Right lobe of liver (tissue), 6 donors: ENCODE data around the gene ATP10A. TPM values are rescaled to one million over a fixed set of nuclear protein-coding genes. Genes with fewer than 3 reads are reported as not detected.

Experiments used
- ATAC-seq, 4 donors: fragments of 200-7000 bp; cut with Tn5 transposase; one replicate each; pipeline ENCODE4 v1.9.1; 2020; ENCODE audit warnings: mild to moderate bottlenecking in 4 of 4, moderate library complexity in 4 of 4
- DNase-seq, 3 donors: peaks; one replicate each; pipeline ENCODE4 v3.0.0-alpha.2; 2020
- H3K27ac ChIP-seq, 3 donors: fragments of 200-600 bp; one replicate each; pipeline ENCODE4 v1.8.0; 2022
- H3K27me3 ChIP-seq, 2 donors: fragments of 200-600 bp; one replicate each; pipeline ENCODE4 v1.8.0; 2022
- H3K36me3 ChIP-seq, 4 donors: fragments of 200-600 bp; sonication (generic) in 1 of 4; one replicate each; pipeline versions ENCODE4 v1.5.1 to v1.8.0; 2017 to 2022; ENCODE audit warnings: control low read depth in 1 of 4
- H3K4me1 ChIP-seq, 4 donors: fragments of 200-600 bp; sonication (generic) in 1 of 4; one replicate each; pipeline versions ENCODE4 v1.5.1 to v1.8.0; 2017 to 2022; ENCODE audit warnings: control low read depth in 1 of 4
- H3K4me3 ChIP-seq, 3 donors: fragments of 200-600 bp; one replicate each; pipeline ENCODE4 v1.8.0; 2022
- H3K9me3 ChIP-seq, 4 donors: fragments of 200-600 bp; sonication (generic) in 1 of 4; one replicate each; pipeline versions ENCODE4 v1.5.1 to v1.8.0; 2017 to 2022; ENCODE audit warnings: control low read depth in 1 of 4
- POLR2A ChIP-seq: fragments of 450-650 bp; IDR thresholded peaks from one replicate; pipeline ENCODE4 v1.6.1; 2017; ENCODE audit warnings: antibody characterized with exemption, mild to moderate bottlenecking
- WGBS: methylation state at CpG from one replicate; pipeline ENCODE4 v1.1.6; 2018; ENCODE audit warnings: low coverage, low lambda C conversion rate; ENCODE audit not compliant: insufficient coverage; ENCODE audit errors: missing lambda C conversion rate; 5-methylcytosine and 5-hydroxymethylcytosine counted together
- intact Hi-C, 2 donors: fragments of 100-400 bp; cut with DNase I; formaldehyde crosslinking; loops; one replicate each; pipeline versions ENCODE4 v1.11.2 to v1.14.1; 2022
- total RNA-seq, 6 experiments: library from RNA; depleted of rRNA in 2 of 6; stranded (reverse); fragments of >200 nt in 2 of 6; fragmentation: NEBNext Ultra II Directional in 3 of 6; extraction: Animal tissue kit (Norgen Biotek cat#: 25700) in 3 of 6; gene quantifications; one replicate each; pipeline versions ENCODE4 v1.1.0 to v1.2.4, GENCODE V29; 2016 to 2023
- TF ChIP-seq, protein P1 (sequence below), 4 donors: fragments of 200-600 bp in 3 of 4; fragments of 450-650 bp in 1 of 4; IDR thresholded peaks; one replicate each; pipeline versions ENCODE4 v1.5.1 to v1.8.0; 2016 to 2022; ENCODE audit warnings: antibody characterized with exemption in 4 of 4, mild to moderate bottlenecking in 2 of 4
- donor health status: DM: no; HTN: yes; CAD: no.
- donor health status: DM: no; HTN: no; CAD: no.
- donor health status: DM: no; HTN: no; CAD: no.
- donor health status: DM: no; HTN: yes; CAD: no.
- donor health status: DM: no; HTN: yes; CAD: no.

The ATP10A gene
- total RNA-seq, 6 experiments from 2014 or later: 0.15 to 1.00 (median 0.34) TPM

DNA sequence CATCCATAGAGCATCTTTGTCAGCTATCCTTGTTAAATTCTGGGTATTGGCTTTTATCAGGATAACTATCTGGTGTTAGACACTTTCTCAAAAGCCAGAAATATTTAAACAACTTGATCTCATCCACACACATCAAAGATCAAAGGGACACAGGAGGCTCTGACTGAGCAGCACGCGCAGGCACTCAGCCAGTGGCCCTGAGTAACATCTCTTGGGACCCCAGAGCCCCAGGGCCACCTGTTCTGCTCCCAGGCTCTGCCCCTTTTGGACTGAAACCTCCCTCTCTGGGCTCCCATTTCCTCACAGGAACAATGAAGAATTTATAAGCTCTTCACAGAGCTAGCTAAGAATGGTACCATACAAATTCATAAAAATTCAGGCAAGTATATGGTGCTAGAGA, 16.1 kb downstream of the ATP10A start:
- Histone ChIP-seq H3K4me3 (no peak overlapping the region), H3K4me1 (no peaks in the 10 kb centered on the region), H3K9me3 (no peaks in the 10 kb centered on the region), H3K27ac (no peak overlapping the region), H3K36me3 (no peaks in the 10 kb centered on the region), H3K27me3 (no peaks in the 10 kb centered on the region)
- intact Hi-C loops: no loop called here
- DNase-seq: no peak
- no peak for ATAC-seq
- no CpG with 5 or more reads among the region's 2 CpGs for WGBS
- TF ChIP-seq, protein P1, sequence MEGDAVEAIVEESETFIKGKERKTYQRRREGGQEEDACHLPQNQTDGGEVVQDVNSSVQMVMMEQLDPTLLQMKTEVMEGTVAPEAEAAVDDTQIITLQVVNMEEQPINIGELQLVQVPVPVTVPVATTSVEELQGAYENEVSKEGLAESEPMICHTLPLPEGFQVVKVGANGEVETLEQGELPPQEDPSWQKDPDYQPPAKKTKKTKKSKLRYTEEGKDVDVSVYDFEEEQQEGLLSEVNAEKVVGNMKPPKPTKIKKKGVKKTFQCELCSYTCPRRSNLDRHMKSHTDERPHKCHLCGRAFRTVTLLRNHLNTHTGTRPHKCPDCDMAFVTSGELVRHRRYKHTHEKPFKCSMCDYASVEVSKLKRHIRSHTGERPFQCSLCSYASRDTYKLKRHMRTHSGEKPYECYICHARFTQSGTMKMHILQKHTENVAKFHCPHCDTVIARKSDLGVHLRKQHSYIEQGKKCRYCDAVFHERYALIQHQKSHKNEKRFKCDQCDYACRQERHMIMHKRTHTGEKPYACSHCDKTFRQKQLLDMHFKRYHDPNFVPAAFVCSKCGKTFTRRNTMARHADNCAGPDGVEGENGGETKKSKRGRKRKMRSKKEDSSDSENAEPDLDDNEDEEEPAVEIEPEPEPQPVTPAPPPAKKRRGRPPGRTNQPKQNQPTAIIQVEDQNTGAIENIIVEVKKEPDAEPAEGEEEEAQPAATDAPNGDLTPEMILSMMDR (IDR thresholded peaks at IDR 0.05): no peak
- TF ChIP-seq POLR2A: no peak

DNA sequence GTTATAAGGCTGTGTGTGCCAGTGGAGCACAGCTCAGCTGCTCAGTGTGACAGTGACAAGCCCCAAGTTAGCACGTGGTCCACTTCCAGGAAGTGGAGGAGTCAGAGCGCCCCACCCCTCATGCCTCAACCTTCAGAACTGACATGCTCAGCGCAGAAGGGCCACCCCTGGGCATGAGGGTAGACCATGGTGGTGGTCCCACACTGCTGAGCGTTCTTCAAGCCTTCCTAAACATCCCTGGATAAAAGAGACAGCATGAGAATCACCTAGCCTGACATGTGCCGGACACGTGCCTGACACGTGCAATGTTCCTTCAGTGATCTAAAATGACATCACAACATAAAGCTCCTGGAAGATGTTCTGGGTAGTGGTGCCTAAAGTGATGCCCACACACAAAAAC, 16.8 kb downstream of the ATP10A start:
- H3K4me1 ChIP-seq: no peaks in the 10 kb centered on the region
- TF ChIP-seq, protein P1 (IDR thresholded peaks at IDR 0.05): no peak
- TF ChIP-seq POLR2A: no peak
- H3K9me3 ChIP-seq: no peaks in the 10 kb centered on the region
- no peak overlapping the region for H3K27ac ChIP-seq
- no peak overlapping the region for H3K4me3 ChIP-seq
- WGBS: 46% methylated on average over 5 of the region's 7 CpGs
- intact Hi-C loops: no loop called here
- H3K36me3 ChIP-seq: no peaks in the 10 kb centered on the region
- ATAC-seq (no peak), DNase-seq (no peak)
- H3K27me3 ChIP-seq: no peaks in the 10 kb centered on the region

DNA sequence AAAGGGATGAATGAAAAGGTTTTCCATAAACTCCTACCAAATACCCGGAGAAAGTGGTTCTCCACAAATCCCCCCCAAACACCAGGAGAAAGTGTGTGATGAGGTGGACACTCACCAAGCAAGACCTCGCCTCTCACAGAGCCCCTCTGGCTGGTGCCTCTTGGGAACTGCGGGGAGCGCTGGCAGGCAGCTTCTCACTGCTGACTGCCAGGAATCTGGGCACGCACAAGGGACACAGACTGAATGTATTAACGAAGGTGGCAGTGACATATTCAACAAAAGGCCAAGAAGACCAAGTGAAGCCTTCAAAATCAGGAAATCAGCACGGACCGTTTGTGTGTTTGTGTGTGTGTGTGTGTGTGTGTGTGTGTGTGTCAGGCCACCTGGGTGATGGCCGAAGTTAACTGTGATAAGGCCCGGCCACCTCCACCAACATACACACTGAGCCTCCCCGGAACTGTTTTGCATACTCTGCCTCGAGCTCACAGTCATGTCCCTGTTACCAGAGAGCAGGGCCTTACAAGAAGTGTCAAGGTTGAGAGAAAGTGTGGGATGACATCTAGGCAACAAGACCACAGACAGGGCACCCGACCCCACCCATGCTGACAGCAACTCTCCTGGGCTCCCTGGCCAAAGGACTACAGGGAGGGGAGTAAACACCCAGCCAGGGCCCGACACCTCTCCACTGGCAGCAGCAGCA, 18.0 kb downstream of the ATP10A start:
- Histone ChIP-seq H3K4me1 (no peaks in the 10 kb centered on the region), H3K4me3 (no peak overlapping the region), H3K27ac (no peak overlapping the region), H3K9me3 (no peaks in the 10 kb centered on the region), H3K36me3 (no peaks in the 10 kb centered on the region), H3K27me3 (no peaks in the 10 kb centered on the region)
- no peak for ATAC-seq
- 43% methylated on average over 5 of the region's 14 CpGs for WGBS
- intact Hi-C loops: no loop called here
- no peak for TF ChIP-seq POLR2A
- TF ChIP-seq, protein P1 (IDR thresholded peaks at IDR 0.05): no peak
- no peak for DNase-seq

DNA sequence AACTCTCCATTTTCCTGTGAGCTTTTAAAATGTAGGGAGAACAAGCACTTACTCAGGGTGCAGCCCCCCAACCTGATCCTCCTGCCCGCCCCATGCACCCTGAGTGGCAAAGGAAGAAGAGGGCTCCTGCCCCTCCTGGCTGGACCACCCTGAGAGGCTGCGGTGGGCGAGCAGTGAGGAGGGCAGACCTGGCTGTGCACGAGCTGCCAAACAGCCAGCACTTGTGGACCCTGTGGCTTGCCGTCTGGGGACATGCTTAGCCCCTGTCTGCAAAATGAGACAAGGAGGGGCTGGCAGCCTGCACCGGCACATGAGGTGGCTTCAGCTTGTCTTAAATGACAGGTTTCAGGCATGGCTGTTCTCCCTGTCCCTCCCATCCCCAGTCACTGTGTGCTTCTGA, 18.6 kb downstream of the ATP10A start:
- no peaks in the 10 kb centered on the region for H3K4me1 ChIP-seq
- ATAC-seq (no peak), DNase-seq (no peak)
- H3K36me3 ChIP-seq: no peaks in the 10 kb centered on the region
- H3K27me3 ChIP-seq: no peaks in the 10 kb centered on the region
- H3K9me3 ChIP-seq: no peaks in the 10 kb centered on the region
- TF ChIP-seq POLR2A: no peak
- TF ChIP-seq, protein P1 (IDR thresholded peaks at IDR 0.05): no peak
- no peak overlapping the region for H3K4me3 ChIP-seq
- H3K27ac ChIP-seq: no peak overlapping the region
- intact Hi-C loops: no loop called here
- no CpG with 5 or more reads among the region's 6 CpGs for WGBS

DNA sequence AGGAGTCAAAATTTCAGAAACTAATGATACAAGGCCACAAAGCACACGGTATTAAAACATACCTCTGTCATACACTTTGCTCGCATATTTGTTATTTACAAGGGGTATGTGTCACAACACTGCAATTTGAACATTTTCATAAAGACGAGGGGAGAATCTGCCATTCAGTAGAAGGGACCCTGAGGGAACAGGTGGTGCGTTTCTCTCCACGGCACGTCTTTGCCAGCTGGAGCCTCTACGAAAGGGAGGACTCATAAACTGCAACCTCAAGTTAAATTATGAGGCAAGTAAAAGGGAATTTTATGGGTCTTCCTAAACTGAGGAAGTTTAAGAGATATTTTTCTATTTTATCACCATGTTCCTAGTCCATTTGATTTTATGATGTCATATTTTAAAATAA, 19.1 kb downstream of the ATP10A start:
- Histone ChIP-seq H3K27me3 (no peaks in the 10 kb centered on the region), H3K36me3 (no peaks in the 10 kb centered on the region), H3K9me3 (no peaks in the 10 kb centered on the region), H3K4me1 (no peaks in the 10 kb centered on the region), H3K27ac (no peak overlapping the region), H3K4me3 (no peak overlapping the region)
- no peak for DNase-seq
- ATAC-seq: no peak
- WGBS: 54% methylated on average over 7 of the region's 7 CpGs
- TF ChIP-seq POLR2A: no peak
- TF ChIP-seq, protein P1 (IDR thresholded peaks at IDR 0.05): no peak
- intact Hi-C loops: no loop called here
